NCI-H2196 treated with DMSO at 0.1 percent for 48 hours (cell line): ENCODE measurements around the gene SLC9A9.

ENCODE experiments used
- DNase-seq: peaks from one replicate; lab custom pipeline; 2025; ENCODE audit not compliant: unreplicated experiment; lab: John Stamatoyannopoulos, UW

SLC9A9 gene

GRCh38 chr3:143848704-143849103 is 436 bp upstream of the SLC9A9 start:
- no peak for DNase-seq

- DNase-seq: no peak
These were observed 4.7 kb downstream of the SLC9A9 start for GRCh38 chr3:143843587-143843986.

GRCh38 chr3:143840636-143841035 is 7.6 kb downstream of the SLC9A9 start:
- no peak for DNase-seq

- no peak for DNase-seq
These were observed 8.3 kb downstream of the SLC9A9 start for GRCh38 chr3:143839980-143840379.

GRCh38 chr3:143837076-143837475 is 11.2 kb downstream of the SLC9A9 start:
- no peak for DNase-seq

- no peak for DNase-seq
These were observed 13.0 kb downstream of the SLC9A9 start for GRCh38 chr3:143835312-143835711.

- no peak for DNase-seq
These were observed 15.8 kb downstream of the SLC9A9 start for GRCh38 chr3:143832433-143832832.

GRCh38 chr3:143831994-143832393 is 16.3 kb downstream of the SLC9A9 start:
- DNase-seq: no peak

GRCh38 chr3:143831208-143831607 is 17.1 kb downstream of the SLC9A9 start:
- no peak for DNase-seq

GRCh38 chr3:143830786-143831185 is 17.5 kb downstream of the SLC9A9 start:
- DNase-seq: no peak

GRCh38 chr3:143830063-143830462 is 18.2 kb downstream of the SLC9A9 start:
- DNase-seq: no peak

GRCh38 chr3:143827425-143827824 is 20.8 kb downstream of the SLC9A9 start:
- DNase-seq: no peak

GRCh38 chr3:143826296-143826695 is 22.0 kb downstream of the SLC9A9 start:
- no peak for DNase-seq

- no peak for DNase-seq
These were observed 22.8 kb downstream of the SLC9A9 start for GRCh38 chr3:143825513-143825912.

- no peak for DNase-seq
These were observed 23.4 kb downstream of the SLC9A9 start for GRCh38 chr3:143824735-143825385.

GRCh38 chr3:143822798-143823197 is 25.5 kb downstream of the SLC9A9 start:
- DNase-seq: no peak

- no peak for DNase-seq
These were observed 25.9 kb downstream of the SLC9A9 start for GRCh38 chr3:143822374-143822773.

- no peak for DNase-seq
These were observed 26.4 kb downstream of the SLC9A9 start for GRCh38 chr3:143821862-143822261.

- no peak for DNase-seq
These were observed 27.6 kb downstream of the SLC9A9 start for GRCh38 chr3:143820466-143821221.

- DNase-seq: no peak
These were observed 28.4 kb downstream of the SLC9A9 start for GRCh38 chr3:143819890-143820289.

- DNase-seq: no peak
These were observed 33.8 kb downstream of the SLC9A9 start for GRCh38 chr3:143814443-143814889.

GRCh38 chr3:143812481-143812880 is 35.8 kb downstream of the SLC9A9 start:
- no peak for DNase-seq

- DNase-seq: no peak
These were observed 36.7 kb downstream of the SLC9A9 start for GRCh38 chr3:143811602-143812001.
